GM19463 (cell line): Measurements from ENCODE around the gene TTLL9.

Experiments used
- ATAC-seq: cut with Tn5 transposase; IDR thresholded peaks from one replicate; pipeline ENCODE4 v1.9.1; 2021; ENCODE audit warnings: mild to moderate bottlenecking, moderate library complexity; ENCODE audit not compliant: unreplicated experiment

TTLL9 gene

DNA sequence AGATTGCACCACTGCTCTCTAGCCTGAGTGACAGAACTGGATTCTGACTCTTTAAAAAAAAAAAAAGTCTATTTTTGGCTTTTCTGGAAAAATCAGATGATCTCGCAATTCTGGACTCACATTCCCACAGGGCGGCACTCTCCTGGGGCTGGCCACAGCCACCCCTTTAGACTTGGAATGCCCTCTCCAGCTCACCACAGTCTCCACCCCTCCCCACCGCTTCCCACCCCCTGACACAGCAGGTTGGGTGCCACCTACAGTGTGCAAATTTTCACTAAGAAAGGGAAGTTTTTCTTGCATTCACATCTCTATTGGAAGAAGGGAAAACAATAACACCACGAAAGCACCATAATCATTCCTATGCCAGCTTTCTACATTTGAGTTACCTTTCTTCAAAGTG is 66.0 kb downstream of the TTLL9 start:
- ATAC-seq: no peak

DNA sequence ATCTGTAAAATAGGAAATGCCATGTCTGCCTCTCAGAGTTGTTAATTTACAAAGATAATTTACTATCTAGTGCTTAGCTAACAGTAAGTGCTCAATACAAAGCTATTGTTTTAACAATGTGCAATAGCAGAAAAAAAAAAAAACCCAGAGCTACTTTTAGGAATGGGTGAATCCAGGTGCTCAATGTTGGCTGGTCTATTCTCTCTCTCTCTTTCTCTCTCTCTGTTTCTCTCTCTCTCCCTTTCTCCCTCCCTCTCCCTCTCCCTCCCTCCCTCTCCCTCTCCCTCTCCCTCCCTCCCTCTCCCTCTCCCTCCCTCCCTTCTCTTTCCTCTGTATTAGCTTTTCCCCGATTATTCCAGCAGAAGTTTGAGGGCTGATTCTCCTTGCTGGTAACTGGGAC is 67.4 kb downstream of the TTLL9 start:
- no peak for ATAC-seq

DNA sequence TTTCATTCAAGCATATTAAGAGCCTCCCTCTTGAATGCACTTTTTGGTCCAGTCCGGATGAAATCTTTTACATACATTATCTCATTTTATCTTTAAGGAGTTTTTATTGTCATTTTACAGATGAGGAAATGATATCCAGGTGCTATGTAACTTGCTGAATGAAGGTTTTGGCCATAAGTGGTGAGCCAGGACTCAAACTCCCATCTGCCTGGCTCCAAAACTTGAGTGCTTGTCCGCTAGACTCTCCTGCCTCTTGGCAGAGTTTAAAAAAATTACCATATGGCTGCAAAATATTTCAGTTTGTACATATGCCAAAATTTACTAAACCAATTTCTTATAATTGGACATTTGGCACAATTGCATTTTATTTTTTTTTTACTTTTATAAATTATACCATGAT is 69.2 kb downstream of the TTLL9 start:
- ATAC-seq: no peak

DNA sequence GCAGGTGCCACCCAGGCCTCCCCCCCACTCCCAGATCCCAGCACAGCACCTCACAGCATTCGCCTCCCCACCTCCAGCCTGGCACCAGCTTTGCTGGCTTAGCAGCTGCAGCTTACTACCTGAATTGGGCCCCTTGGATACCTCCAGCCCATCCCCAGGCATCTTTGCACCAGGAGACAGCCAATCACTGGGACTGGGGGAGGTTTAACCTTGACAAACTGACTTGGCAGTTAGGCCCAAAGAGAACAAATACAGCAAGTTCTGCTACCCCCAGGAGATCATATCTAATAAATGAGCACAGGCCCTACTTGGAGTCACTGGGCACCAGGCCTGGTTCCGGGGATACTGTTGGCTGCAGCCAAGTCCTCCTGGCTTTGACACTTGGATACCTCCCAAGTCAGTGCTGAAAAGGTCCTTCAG is 72.6 kb downstream of the TTLL9 start:
- no peak for ATAC-seq

DNA sequence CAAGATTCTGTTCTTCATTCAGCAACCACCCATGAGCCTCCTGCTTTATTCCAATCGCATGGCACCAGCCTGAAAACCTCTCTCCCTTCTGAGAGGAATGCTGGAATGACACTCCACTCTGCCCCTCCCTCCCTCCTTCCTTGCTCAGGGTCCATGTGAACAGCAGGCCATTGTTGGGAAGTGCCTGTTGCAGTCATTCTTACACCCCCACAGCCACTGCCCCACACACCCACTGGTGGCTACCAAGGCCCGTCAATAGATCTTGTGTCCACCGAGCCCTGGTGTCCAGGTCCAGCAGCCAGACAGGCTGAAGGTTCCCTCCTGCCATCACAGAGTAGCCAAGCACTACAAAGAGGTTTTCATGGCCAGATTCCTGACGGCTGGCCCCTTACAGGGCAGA is 74.9 kb downstream of the TTLL9 start:
- ATAC-seq: no peak

DNA sequence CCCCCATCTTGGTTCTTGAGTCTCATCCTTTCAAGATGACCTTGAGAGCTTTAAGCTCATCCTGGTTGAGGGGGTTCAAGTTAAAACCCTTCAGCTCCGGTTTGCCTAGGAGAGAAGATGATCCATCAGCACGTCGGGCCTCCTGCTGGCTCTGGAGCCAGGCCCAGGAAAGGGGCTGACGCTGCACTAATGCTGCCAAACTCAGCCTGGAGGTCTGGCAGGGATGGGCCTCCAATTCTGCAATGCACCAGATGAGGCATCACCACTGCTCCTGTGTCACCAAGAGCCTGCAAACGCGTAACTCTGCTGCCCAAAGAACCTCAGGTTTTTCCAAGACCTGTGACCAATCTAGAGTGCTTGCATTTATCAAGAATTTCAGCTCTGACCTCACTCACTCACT is 75.4 kb downstream of the TTLL9 start:
- no peak for ATAC-seq

DNA sequence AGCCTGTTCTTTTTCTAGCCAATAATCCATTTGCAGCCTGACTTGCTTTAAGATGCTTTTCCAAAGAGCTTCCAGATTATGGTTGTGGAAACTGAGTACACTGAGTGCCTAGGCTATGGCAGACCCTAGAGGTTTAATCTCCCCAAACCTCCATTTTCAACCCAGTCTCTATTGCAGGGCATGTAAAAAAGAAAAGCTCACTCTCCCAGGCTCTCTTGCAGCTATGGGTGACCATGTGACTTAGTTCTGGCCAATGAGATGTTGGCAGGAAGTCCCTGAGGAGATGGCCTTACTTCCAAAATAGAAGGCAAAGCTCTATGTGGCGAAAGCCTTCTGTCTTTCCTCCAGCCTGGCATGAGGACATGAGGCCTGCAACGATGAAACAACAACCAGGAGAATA is 77.6 kb downstream of the TTLL9 start:
- no peak for ATAC-seq

DNA sequence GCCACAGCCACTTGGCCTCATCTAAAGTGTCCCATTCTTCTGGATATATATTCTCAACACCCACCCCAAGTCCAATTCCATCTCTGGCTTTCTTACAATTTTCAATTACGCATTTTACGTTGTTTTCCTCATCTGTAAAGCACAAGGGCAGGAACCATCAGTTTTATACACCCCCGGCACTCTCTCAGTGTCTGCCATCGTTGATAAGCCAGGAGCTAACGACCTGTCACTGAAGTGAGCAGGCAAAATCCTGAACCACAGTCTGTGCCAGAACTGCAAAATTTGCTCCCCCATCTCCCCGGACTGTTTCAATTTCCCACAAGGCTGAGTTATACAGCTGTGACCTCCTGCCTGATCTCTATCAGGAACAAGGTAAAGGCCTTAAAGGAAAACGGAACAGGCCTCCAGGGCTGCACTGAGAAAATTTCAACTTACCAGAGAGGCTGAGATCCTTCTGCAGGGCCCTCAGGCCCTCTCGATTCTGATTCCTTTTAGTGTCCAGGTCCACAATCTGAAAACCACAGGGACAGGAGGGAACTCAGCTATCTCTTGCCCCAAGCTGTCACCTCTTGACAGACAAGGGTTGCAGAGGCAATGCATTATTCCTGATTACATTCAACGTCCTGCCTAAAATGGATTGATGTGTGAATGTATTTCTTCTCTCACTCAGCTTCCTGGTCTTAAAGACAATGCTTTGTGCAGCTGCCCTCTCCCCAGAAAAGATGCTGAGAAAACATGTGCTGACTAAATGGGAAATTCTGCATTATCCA is 79.6 kb downstream of the TTLL9 start:
- no peak for ATAC-seq

DNA sequence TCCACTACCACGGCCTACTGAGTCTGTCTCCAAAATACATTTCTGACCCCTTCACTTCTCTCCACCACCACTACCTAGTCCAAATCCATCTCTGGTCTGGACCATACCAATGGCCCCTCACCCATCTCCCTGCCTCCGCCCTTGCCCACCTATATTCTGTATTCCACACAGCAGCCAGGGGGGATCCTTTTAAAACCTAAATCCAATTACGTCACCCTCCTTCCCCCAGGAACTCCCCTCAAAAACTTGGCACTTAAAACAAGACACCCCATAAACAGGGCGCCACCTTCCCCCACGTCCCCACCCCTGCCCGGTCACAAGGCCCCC is 80.7 kb downstream of the TTLL9 start:
- ATAC-seq: no peak

DNA sequence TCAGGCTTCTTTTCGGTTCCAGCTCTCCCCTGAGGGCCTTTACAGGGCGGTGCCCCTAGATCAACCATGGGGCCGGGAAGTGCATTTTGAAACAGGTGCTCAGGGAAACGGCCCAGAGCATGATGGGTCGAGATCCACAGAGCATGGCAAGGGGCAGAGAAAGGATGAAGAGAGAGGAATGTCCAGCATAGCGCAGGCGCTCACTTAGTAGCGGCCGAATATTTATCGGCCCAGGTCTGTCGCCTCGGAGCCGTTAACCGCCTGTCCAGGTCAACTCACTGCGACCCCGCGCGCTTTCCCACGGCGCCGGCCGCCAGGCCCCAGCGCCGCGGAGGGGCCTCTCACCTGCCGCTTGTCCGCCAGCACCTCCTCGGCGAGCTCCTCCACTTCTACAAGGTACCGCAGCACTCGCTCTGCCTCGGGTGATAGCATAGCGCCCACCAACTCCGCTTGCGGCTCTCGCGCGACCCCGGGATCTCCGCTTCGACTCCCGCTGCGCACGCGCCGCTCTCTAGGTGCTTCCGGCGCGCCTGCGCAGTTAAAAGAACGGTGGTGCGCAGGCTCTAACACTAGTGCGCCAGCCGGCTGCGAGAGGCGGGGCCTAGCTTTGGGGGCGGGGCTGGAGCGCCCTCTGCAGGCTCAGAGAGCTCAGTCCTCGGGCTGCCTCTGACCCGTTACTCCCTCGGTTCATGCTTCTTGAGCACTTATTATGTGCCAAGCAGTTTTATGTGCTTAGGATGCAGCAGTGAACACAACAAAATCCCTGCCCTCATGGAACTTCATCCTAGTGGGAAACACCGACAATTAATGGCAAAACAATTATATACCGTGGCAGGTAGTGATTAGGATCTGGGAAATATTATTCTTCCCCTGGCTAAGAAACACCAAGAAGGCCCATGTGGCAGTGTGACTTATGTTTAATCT is 81.4 kb downstream of the TTLL9 start, which contains the start of gene PDRG1:
PDRG1 (minus strand) TSS at position 517 of the 924 bp plus-strand sequence; CDS start at position 432, 85 bp downstream.
- ATAC-seq: peak; percentile 98

DNA sequence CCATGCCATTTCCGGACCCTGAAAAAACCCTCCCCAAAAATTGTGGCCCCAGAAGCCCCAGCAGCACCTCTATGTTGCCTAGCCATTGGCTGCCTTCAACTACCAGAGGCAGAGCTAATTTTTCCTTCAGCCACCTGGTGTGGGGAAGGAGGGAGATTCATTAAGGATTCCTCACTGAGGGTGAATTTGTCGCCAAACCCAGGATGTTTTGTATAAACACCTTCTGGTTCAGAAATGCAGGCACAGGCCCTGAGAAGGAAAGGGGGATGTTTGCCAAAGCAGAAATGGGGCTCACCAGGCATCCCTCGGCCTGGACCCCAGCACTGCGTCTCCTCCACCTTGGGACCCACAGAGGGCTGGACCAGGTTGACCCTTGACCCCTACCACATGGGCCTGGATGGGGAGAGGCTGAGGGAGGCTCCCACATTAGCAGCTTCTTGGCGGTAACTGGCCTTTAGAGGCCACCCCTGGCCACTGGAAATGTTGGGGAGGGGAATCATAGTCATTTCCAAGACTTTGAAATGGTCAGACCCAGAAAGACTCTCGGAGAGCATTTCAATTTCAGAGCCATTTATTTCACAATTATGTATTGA is 83.2 kb downstream of the TTLL9 start:
- ATAC-seq: no peak

DNA sequence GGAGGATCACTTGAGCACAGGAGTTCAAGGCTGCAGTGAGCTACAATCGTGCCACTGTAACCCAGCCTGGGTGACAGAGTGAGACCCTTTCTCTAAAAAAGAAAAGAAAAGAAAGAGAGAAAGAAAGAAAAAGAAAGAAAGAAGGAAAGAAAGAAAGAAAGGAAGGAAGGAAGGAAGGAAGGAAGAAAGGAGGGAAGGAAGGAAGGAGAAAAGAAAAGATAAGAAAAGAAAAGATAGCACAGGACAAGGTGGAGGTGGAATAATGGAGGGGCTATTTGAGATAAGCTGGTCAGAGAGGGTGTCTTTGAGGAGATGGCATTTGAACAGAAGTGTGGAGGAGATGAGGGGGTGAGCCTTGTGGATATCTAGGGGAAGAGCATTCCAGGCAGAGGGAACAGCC is 84.1 kb downstream of the TTLL9 start:
- ATAC-seq: no peak

DNA sequence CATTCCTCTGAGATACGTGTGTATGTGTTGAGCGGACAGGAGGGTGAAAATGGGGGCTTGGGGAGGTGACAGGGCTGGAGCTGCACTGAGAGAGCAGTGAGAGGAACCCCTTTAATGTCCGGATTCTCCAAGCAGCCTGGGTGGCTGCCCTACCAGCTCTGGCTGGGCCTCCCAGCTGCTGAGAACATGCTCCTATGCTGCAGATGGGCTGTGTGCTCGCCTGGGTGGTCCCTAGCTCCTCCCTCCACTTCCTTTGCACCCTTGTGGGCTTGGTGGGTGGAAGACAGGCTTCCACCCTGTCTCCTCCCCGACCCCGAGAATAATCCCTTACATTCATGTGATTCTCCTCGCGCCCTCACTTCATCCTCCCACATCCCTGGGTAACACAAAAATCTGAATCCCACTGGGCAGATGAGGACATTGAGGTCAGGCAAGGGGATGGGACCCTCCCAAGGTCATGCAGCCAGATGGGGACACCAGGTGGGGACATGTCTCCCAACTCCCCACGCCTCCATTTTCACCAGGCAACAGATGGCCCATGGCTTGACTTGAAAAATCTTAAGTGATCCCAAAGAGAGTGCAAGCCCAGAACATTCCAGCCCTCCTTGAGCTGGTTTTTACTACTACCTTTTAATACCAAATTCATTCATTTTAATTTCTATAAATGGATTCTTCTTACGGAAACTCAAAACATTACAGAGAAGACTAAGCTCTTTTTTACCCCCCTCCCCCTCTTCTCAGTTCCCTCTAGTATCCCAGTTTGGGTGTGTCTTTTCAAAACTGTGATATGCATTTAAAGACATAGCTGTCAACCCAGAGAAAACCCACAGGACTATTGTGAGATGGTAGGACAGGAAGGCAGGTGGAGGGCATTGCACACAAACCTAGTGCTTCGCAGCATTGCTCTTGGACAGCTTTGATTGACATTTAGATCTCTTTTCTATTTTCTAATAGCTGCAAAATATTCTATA is 86.4 kb downstream of the TTLL9 start:
- no peak for ATAC-seq

DNA sequence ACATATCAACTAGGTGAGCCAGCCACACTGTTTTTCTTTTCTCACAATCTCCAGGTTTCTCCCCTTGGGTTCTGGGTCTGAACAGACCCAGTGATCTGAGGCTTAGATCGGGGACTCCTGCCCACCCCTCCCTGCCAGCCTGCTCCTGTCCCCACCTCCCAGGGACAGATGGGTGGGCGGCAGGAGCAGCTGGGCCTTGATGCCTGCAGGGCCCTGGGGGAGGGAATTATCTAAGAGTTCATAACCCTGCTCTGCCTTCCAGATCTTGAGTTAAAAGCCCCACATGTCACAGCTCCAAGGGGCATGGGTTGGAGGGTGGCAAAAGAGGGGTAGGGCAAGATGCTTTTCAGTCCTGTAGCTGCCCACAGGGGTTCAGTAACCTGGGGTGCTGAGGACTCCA is 92.3 kb downstream of the TTLL9 start:
- ATAC-seq: no peak

DNA sequence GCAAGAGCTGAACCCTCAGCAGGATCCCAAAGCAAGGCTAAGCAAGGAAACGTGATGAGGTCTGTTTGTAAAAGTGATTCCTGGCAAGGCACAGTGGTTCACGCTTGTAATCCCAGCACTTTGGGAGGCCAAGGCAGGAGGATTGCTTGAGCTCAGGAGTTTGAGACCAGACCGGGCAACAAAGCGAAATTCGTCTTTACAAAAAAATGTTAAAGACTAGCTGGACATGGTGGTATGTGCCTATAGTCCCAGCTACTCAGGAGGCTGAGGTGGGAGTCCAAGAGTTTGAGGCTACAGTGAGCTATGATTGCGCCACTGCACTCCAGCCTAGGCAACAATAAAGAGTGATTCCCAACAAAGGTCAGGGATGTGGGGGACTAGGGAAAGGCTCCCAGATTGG is 93.5 kb downstream of the TTLL9 start:
- no peak for ATAC-seq

DNA sequence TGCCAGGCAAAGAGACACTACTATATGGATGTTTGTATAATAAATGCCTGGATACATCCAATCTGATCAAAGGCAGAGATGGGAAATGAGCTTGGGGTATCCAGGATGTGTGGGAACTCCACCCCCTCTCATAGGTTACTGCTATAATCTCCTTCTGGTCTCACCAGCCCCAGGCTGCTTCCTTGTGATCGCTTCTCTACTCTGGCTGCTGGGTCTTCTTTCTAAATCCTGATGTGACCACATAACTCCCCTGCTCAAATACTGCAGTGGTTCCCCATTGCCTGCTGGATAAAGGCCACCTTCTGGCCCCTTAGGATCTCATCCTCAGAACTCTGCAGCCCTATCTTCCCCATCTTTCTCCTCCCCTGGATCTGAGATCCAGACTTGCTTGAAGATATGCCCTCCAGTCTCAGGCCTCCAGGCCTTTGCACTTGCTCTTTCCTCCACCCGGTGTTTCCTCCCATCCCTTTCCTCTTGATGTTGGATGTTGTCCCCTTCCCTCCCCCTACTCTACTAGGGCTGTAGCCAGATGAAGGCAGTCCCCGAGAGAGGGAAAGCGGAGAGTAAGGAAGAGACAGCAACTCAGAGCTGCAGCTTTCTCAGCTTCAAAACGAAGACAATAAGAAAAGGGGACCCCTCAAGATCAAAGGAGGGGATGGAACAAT is 96.7 kb downstream of the TTLL9 start:
- no peak for ATAC-seq

DNA sequence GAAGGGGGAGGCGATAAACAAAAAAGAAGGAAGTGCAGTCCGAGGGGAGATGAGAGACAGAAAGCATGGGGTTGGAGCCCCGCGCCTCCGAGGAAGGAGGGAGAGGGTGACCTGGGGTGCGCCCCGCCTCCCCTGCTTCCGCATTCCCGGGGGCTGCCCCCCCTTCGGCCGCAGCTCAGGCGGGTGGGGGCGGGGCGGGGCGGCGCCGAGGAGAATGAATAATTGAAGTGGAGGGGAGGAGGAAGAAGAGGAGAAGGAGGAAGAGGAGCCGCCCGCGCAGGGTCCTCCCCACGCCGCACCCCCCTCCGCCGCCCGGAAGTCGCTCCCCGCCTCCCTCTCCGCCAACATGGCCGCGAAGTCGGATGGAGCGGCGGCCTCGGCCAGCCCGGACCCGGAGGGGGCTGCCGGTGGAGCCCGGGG is 97.4 kb downstream of the TTLL9 start, which contains the start of gene XKR7:
XKR7 (plus strand) TSS at position 322 of the 420 bp plus-strand sequence; CDS start at position 347, 25 bp downstream.
- no peak for ATAC-seq

DNA sequence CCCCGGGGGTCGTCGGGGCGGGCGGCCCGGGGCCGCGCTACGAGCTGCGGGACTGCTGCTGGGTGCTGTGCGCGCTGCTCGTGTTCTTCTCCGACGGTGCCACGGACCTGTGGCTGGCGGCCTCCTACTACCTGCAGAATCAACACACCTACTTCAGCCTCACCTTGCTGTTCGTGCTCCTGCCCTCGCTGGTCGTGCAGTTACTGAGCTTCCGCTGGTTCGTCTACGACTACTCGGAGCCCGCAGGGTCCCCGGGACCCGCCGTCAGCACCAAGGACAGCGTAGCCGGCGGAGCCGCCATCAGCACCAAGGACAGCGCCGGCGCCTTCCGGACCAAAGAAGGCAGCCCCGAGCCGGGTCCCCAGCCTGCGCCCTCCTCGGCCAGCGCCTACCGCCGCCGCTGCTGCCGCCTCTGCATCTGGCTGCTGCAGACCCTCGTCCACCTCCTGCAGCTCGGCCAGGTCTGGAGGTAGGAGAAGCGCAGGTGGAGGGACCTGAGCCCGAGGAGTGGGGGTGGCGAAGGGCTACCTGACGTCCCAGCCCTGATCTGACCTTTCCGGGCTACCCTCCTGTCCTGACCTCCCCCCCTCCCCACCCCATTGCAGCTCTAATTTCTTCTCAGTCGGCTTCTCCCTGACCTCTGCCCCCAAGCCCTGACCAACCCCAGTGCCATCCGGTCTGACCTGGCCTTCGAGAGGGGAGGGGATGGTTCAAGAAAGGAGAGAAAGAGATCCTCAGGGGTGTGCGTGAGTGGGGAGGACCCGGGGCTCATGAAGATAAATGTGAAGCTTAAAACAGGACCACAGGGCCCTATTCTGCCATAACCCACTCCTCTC is 98.1 kb downstream of the TTLL9 start:
- peak; percentile 56 for ATAC-seq

DNA sequence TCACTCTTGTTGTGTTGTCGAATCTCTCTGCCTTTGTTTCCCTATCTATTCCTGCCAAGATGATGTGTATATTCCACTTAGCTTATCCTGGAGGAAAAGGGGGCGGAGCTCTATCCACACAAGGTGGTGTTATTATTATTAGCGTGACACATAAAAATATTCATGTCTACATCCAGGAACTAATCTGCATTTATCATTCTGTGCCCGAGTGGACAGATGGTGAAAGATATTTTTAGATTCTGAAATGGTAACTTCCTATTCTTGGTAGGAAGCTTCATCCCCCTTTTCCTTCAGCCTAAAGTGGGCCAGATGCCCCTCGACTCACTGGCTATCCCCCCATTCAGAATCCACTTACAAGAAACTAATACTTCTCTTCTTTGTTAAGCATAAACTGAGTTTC is 99.6 kb downstream of the TTLL9 start:
- ATAC-seq: no peak
